ENCODE measurements around the gene ZSCAN5A. TPM values are rescaled to one million over a fixed set of nuclear protein-coding genes. Genes with fewer than 3 reads are reported as not detected.
A peak's percentile ranks its signal among the peaks of the same experiment; 100 is the strongest.

ZSCAN5A gene
- total and polyA plus RNA-seq, 9 of the 15 experiments (the other 6 are each of a cell fraction or from before 2014, with no cell fraction given), result 5.8 to 15.3 (median 11.8) TPM

- TF ChIP-seq, protein P1, sequence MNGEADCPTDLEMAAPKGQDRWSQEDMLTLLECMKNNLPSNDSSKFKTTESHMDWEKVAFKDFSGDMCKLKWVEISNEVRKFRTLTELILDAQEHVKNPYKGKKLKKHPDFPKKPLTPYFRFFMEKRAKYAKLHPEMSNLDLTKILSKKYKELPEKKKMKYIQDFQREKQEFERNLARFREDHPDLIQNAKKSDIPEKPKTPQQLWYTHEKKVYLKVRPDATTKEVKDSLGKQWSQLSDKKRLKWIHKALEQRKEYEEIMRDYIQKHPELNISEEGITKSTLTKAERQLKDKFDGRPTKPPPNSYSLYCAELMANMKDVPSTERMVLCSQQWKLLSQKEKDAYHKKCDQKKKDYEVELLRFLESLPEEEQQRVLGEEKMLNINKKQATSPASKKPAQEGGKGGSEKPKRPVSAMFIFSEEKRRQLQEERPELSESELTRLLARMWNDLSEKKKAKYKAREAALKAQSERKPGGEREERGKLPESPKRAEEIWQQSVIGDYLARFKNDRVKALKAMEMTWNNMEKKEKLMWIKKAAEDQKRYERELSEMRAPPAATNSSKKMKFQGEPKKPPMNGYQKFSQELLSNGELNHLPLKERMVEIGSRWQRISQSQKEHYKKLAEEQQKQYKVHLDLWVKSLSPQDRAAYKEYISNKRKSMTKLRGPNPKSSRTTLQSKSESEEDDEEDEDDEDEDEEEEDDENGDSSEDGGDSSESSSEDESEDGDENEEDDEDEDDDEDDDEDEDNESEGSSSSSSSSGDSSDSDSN (IDR thresholded peaks at IDR 0.05; ENCODE audit: borderline replicate concordance in 1 of 2, low read depth in 2 of 2, low read length in 2 of 2), result no peak
- peak; percentile 65; the same call in 1 of the 2 replicates for TF ChIP-seq REST (IDR thresholded peaks at IDR 0.05; ENCODE audit: borderline replicate concordance)
- TF ChIP-seq REST (CRISPR knock-in tag; IDR thresholded peaks at IDR 0.05; ENCODE audit: low read depth), result no peak
- TF ChIP-seq KLF16 (IDR thresholded peaks at IDR 0.05), result peak; percentile 8; the same call in 1 of the 2 replicates
- TF ChIP-seq HCFC1 (IDR thresholded peaks at IDR 0.05; ENCODE audit: low read depth, low read length), result no peak
- TF ChIP-seq, protein P2, sequence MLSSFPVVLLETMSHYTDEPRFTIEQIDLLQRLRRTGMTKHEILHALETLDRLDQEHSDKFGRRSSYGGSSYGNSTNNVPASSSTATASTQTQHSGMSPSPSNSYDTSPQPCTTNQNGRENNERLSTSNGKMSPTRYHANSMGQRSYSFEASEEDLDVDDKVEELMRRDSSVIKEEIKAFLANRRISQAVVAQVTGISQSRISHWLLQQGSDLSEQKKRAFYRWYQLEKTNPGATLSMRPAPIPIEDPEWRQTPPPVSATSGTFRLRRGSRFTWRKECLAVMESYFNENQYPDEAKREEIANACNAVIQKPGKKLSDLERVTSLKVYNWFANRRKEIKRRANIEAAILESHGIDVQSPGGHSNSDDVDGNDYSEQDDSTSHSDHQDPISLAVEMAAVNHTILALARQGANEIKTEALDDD (IDR thresholded peaks at IDR 0.05), result 0 out of 2 replicates have a peak, but pooled peaks have one; percentile 22
- no peak for TF ChIP-seq POLR2A (conservative IDR thresholded peaks at IDR 0.05)
- no peak for TF ChIP-seq GTF2E2 (tag; IDR thresholded peaks at IDR 0.05)
- TF ChIP-seq ZBED1 (IDR thresholded peaks at IDR 0.05), result no peak
- TF ChIP-seq, protein P3, sequence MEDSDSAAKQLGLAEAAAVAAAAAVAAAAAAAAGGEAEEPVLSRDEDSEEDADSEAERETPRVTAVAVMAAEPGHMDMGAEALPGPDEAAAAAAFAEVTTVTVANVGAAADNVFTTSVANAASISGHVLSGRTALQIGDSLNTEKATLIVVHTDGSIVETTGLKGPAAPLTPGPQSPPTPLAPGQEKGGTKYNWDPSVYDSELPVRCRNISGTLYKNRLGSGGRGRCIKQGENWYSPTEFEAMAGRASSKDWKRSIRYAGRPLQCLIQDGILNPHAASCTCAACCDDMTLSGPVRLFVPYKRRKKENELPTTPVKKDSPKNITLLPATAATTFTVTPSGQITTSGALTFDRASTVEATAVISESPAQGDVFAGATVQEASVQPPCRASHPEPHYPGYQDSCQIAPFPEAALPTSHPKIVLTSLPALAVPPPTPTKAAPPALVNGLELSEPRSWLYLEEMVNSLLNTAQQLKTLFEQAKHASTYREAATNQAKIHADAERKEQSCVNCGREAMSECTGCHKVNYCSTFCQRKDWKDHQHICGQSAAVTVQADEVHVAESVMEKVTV (CRISPR knock-in tag; IDR thresholded peaks at IDR 0.05), result peak; percentile 35; the same call in 1 of the 2 replicates
- TF ChIP-seq JUND (IDR thresholded peaks at IDR 0.05; ENCODE audit: borderline replicate concordance, low read depth, low read length), result peak; percentile 14; the same call in 1 of the 2 replicates
- no peak for TF ChIP-seq JUND (tag; IDR thresholded peaks at IDR 0.05; ENCODE audit: borderline replicate concordance, low read depth, low read length)
- peak; percentile 81 for TF ChIP-seq CC2D1A (IDR thresholded peaks at IDR 0.05)
- TF ChIP-seq ZBTB1 (CRISPR knock-in tag; IDR thresholded peaks at IDR 0.05; ENCODE audit: borderline replicate concordance, low read depth), result no peak
Observed at GRCh38 chr19:56350416-56351045, 35.9 kb upstream of the ZSCAN5A start (continued).

Measured in K562 (cell line).